ENCODE results near the gene KLHL36.
"Not testable (repeated sequence)": the region's sequence is repeated elsewhere in the genome, so short reads cannot be mapped to it uniquely, and the experiment has no call there.

KLHL36 gene

DNA sequence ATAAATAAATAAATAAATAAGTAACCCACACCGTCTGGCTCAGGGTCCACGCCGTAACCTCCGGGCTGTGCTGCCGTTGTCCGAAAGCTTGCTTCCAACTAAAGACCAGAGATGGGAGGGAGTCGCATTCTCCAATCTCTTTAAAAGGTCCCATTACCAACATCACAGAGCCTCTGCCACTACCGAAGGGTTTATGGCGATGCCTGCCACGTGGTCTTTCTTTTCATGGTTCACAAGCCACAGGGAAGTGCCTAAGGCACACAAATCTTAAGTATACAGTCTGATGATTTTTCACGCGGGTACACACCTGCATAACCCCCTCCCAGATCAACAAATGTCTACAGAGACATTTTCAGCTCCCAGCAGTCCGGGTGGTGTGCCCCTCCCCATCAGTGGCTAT, 31.8 kb upstream of the KLHL36 start:
- DNase-seq (ENCODE audit: low spot score) = no peak

DNA sequence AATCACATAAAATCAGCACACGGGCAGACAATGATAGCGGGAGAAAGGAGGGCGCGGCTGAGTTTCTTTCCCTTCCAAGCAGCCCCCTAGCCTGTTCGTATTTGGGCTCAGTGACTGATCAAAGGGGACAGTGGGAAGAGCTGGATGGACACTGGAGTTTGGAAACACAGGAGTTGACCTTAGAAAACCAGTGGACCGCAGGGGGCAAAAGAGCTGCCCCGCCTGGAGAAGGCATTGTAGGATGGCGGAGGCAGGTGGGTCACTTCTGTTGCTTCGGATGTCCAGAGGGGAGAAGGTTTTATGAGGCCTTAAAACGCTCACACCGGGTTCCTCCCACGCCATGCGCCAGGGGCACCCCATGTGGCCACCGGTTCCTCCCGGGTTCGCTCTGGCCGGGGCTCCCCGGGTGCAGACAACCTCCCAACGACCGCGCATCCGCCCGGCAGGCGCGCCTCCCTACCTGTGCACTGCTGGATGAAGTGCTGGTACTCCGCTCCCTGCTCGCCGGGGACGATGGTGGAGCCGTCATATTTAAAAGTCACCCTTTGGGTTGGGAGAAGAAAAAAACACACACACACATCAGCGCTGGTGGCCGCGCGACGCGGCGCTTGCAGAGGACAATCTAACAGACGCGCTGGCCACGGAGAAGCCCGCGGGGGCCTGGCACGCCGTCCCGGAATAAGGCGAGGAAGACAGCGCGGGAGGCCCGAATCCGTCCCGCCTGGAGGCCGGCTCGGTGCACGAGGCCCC, 31.1 kb upstream of the KLHL36 start:
- DNase-seq (ENCODE audit: low spot score) = no peak

DNA sequence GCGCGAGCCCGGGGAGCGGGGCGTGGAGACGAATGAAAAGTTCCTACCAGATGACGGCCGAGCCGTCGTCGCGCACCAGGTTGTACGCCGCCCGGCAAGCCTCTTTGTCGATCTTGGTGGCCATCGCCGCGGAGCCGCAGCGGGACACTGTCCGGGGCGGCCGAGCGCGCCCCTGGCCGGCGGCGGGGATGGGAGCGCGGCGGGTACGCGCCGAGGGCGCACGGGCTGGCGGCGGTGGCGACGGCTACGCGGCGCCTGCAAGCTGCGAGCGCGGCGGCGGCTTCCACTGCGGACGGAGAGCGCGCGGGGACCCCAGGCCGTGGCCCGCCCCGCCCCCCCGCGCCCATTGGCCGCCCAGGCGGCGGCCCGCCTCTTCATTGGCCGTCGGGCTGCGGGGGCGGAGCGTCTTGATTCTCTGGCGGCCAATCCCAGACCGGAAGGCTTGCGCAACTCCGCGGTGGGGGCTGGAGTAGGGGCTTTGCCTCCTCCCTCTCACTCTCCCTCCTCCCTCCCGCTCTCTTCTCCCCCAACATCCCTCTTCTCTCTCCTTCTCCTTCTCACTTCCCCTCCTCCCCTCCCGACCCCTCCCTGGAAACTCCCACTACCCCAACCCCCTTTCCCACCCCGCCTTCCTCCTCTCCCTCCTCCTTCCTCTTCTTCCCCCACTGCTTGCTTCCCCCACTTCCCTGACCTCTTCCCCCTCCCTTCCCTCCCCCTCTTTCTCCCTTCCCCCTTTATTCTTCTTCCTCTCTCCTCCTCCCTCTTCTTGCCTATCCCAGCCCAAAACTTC, 30.3 kb upstream of the KLHL36 start, which contains the start of gene COTL1:
TSS of gene COTL1 (minus strand) at position 288 of the 790 bp plus-strand sequence. CDS start at position 124, 164 bp downstream.
- DNase-seq (ENCODE audit: low spot score) = peak; percentile 95

DNA sequence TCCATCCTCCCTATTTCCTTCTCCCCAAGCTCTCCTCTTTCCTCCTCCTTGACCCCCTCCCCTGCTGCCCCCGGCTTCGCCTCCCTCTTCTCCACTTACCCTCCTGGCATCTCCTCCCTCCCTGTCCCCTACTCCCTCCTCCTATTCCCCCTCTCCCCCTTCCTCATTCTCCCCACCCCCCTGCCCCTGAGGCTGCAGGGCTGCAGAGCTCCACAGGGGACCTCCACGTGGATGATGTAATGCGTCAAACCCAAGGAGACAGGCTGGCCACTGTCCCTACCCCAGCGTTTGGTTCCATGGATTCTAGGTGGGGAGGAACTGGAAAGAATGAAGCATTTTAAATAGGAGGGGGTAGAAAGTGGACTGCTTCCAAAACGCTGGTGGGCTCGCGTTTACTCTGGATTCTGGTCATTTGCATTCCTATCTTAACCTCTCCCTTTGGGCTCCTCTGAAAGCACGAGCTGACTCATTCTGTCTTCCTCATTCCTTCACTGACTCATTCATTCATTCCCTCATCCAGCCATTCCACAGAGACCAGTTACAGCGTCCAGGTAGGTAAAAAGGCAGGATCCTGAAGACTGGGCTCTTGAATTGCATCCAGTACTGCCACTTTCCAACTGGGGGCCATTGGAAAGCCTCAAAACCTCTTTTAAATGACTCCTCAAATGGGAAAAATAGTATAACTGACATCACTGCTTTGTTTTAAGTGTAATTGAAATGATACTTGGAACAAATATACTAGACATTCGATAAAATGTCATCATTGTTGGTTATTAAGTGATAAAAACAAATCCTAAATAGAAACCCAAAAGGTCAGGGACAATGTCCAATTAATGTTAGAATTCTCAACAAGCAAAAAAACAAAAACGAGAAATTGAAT, 29.5 kb upstream of the KLHL36 start:
- DNase-seq (ENCODE audit: low spot score) = no peak

DNA sequence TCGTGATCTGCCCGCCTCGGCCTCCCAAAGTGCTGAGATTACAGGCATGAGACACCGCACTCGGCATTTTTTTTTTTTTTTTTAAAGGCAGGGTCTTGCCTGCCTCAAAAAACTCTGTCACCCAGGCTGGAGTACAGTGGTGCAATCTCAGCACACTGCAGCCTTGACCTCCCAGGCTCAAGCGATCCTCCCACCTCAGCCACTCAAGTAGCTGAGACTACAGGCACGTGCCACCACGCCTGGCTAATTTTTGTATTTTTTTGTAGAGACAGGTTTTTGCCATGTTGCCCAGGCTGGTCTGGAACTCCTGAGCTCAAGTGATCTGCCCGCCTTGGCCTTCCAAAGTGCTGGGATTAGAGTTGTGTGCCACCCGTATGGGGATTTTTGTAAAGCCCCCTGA, 27.4 kb upstream of the KLHL36 start:
- not testable (repeated sequence) for DNase-seq (ENCODE audit: low spot score)

DNA sequence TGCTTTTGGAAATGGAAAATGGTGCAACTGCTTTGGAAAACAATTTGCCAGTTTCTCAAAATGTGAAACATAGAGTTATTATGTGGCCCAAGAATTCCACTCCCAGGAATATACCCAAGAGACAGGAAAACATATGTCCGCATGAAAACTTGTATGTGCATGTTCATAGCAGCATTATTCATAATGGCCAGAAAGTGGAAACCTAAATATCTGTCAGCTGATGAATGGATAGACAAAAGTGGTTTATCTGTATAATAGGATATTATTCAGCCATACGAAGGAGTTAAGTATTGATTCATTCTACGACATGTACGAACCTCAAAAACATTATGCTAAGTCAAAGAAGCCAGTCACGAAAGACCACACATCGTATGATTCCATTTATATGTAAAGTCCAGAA, 22.8 kb upstream of the KLHL36 start:
- no peak for DNase-seq (ENCODE audit: low spot score)

DNA sequence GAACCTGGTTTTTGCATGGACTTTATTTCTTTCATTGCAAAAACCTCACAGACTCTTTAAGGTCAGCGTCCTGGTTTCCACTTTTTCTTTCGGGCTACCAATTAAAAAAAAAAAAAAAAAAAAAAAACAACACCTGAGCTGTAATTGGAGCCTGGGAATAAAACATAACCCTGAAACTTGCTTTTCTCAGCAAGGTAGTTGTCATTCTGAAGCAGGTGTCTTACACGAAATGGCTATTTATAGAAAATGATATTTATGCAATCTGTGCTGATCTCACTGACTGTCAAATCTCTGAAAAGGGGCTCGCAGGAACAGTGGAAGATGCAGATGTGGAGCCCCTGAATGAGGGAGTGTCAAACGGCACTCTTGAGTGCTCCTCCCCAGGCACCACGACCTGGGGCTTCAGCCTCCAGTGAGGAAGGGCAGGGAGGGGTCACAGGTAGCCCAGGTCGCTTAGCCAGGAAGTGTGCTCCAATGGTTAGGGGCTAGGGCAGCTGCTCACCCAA, 20.0 kb upstream of the KLHL36 start:
- no peak for DNase-seq (ENCODE audit: low spot score)

DNA sequence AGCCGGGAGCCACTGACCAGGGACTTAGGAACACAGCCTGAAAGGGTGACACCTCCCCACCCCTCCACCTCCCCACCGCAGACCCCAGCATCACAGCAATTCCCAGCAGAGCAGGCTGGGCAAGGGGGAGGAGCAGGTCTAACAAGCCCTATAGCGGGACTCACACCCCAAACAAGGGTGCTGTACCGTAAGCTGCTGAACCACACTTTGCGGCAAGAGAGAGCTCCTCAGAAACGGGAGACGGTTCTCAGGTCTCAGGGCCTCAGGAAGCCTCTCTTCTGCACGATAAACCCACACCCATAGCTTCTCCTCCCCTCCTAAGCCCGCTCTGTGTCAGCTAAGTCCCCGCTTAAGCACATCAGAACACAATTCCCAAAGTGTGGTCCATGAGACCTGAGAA, 18.7 kb upstream of the KLHL36 start:
- DNase-seq (ENCODE audit: low spot score) = no peak

DNA sequence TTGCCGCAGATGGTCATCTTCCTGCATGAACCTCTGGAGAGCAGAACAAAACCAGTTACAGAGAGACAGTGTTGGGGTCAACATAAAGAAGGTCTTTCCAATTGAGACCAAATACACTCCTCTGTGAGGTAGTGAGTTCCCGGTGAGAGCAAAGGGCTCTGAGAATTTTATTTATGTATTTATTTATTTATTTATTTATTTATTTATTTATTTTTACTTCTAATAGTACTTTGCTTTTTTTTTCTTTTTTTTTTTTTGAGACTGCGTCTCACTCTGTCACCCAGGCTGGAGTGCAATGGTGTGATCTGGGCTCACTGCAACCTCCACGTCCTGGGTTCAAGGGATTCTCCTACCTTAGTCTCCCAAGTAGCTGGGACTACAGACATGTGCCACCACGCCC, 18.3 kb upstream of the KLHL36 start:
- DNase-seq (ENCODE audit: low spot score) = no peak

DNA sequence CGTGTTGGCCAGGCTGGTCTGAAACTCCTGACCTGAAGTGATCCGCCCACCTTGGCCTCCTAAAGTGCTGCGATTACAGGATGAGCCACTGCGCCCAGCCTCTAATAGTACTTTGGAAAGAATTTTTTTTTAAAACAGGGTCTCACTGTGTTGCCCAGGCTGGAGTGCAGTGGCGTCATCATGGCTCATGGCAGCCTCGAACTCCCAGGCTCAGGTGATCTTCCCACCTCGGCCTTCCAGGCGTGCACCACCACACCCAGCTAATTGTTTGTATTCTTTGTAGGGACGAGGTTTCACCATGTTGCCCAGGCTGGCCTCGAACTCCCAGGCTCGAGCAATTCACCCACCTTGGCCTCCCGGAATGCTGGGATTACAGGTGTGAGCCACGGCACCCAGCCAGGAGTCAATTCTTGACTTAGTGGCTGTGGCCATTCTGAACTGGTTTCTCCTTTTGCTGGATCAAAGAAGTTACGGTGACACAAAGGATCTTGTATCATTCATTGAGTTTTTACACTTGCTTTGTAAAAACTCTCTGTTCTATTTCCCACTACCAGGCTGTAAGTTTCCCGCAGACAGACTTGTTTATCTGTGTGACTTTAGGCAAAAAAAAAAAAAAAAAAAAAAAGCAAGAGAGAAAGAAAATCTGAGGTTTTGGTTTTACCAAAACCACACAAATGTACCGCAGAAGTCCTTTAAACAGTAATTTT, 17.7 kb upstream of the KLHL36 start:
- no peak for DNase-seq (ENCODE audit: low spot score)

DNA sequence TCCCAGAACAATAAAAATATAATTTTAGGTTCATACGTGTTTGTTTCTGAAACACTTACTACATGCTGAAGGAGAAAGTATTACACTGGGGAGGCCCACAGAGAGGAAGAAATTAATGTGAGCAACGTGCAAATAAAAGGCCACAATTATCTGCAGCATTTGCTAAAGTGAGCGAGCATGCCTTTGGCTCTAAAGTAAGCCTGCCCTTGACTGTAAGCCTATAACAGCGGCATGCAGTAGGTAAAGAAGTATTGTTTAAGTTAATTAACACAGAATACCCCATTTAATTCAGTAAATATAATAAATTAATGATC, 17.2 kb upstream of the KLHL36 start:
- DNase-seq (ENCODE audit: low spot score) = no peak

DNA sequence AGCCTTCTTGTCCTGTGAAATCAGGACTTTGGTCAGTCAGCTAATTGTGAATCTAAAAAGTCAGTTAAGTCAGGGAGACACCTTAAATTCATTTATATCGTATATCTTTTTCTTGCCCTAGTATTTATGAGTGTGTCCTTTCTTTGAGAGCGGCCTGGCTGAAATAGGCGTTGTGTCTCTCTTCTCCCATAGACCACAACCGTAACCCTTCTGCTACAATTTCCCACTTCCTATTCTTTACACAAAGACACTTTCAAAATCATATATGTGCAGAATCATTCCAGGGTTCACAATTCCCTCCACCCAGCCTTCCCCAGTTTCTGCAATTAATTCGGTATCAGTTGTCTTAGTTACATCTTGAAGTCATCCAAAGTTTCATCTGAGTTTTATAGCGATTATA, 16.4 kb upstream of the KLHL36 start:
- DNase-seq (ENCODE audit: low spot score) = no peak

DNA sequence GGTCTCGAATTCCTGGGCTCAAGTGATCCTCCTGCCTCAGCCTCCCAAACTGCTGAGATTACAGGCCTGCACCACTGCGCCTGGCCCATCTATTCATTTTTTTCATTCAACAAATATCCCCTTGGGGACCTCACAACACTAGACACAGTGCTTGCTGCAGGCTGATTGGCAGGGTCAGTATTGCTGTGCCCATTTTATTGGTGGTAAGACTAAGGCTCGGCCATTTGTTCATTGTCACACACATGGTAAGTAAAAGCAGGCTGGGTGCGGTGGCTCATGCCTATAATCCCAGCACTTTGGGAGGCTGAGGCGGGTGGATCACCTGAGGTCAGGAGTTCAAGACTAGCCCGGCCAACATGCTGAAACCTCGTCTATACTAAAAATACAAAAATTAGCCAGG, 15.4 kb upstream of the KLHL36 start:
- DNase-seq (ENCODE audit: low spot score) = not testable (repeated sequence)

DNA sequence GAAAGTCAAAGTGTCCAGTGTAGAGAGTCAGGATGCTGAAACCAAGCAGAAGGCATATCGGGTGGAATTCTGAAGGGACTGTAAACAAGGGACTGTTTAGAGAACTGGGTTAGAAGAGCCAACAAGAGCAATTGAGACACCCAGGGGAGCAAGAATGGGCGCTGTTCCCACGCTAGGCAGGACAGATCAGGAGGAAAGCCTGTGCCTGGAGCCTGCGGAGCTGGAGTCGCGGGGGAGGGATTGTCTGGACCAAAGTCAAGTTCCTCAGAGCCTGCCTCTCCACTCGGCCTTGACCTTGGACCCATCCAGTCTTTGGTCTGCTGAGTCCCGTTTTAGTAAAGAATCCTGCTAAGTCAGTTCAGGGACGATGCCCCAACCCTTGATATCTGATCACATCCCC, 14.7 kb upstream of the KLHL36 start:
- DNase-seq (ENCODE audit: low spot score) = no peak

DNA sequence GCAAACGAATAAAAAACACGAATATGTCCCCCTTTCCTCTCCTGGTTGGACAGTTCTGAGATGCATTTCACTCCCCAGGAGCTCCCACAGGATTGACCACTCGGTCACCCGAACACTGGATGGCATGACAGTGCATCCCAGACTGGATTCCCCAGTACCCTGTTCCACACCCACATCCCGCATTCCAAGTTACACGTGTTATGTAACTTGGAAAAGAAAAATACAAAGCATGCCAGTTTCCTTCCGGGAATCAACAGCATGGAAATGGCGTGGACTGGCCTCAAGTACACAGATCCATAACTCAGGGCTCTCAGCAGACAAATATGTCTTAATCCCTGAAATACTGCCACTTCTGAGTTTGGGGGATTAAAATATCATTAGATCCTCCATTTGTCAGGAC, 12.6 kb upstream of the KLHL36 start:
- DNase-seq (ENCODE audit: low spot score) = no peak

DNA sequence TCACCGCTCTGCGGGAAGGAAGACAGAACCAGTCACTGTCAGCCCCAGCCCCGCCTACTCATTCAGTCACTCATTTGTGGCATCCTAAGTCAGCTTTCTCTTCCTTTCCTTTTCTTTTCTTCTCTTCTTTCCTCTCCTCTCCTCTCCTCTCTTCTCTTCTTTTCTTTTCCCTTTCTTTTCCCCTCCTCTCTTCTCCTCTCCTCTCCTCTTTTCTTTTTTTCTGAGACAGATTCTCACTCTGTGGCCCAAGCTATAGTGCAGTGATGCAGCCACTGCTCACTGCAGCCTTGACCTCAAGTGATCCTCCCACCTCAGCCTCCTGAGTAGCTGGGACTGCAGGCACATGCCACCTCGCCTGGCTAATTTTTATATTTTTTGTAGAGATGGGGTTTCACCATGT, 10.6 kb upstream of the KLHL36 start:
- DNase-seq (ENCODE audit: low spot score) = no peak

DNA sequence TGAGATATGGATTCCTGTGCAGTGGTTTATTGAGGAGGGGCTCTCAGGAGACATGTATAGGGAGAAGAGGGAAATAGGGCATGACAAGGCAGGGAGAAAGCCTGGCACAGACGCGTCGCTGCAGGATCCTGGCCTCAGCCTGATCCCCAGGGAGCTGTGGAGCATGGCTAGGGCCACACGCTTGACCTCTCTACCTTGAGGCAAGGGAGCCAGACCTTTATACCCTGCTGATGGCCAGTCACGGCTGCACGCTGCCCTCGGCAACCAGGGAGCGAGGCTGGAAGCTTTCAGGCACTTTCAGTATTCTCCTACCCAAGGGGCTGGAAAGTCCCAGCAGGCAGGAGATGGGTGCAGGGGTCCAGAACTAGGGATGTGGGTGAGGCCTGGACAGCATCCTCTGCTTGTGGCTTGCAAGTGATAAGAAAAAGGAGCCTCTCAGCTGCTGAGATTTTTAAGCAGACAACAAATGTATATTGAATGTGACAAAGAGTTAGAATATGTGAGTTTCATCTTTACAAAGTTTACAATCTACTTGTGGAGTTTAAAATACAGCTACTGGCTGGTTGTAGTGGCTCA, 10.0 kb upstream of the KLHL36 start:
- DNase-seq (ENCODE audit: low spot score) = no peak

DNA sequence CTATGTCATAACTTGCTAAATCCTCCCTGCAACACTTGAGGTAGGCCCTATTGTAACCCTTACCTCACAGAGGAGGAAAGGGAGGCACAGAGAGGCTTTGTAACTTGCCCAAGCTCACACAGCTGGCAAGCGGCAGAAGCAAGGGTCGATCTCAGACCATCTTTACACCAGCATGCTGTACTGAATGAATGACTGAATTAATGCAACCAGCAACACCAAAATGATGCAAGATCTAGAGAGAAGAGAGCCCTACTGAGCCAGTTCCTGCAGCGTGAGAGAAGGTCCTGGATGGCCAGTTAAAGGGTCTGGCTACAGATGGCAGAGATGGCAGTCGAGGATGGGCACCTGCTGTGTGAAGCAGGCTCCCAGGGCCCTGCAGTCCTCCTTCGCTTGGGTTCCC, 8.2 kb upstream of the KLHL36 start:
- DNase-seq (ENCODE audit: low spot score) = no peak

DNA sequence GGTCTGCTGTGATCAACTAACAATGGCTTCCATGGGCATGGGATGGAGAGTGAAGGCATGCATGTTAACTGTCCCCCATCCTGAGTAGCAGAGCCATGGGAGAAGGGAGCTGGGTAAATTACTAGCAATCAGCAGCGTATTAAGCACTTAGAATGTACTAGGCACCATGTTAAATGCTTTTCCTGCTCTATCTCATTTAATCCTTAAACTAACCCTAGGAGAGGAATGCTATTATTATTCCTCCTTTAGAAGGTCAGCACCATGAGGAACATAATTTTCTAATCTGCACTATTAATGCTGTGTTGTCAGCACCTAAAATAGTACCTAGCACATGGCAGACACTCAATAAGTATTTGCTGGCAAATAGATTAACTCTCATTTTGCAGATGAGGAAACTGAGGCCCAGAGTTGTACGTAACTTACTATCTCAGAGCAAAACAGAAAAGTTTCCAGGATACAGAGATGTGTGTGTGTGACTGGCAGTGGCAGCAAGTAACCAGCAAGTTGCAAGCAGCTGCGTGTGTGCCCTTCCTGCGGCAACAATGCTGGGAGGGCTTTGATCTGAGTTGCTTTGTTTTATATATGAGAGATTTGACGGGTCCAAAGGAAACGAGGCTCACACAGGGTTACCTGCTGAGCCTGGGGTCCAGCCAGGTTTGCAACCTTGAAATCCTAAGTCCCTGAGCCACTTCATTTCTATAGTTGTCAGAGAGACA, 6.5 kb upstream of the KLHL36 start:
- no peak for DNase-seq (ENCODE audit: low spot score)

DNA sequence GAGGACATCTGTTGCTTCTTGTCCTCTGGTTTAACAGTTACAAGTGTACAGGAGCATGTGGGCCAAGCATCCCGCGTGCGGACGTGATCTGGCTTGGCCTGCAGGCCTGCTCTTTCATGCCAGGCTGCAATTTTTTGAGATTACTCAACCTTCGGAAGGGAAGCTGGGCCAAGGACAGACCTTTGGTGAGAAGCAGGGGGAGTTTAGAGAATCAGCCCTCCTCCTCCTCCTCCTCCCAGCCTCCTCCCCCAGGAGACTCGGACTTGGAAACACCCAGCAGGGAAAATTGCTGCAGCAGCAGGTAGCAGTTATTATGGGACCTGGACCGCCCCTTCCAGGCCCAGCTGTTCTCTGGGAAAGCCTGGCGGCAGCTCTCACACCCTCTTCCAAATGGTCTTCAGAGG, 5.1 kb upstream of the KLHL36 start:
- DNase-seq (ENCODE audit: low spot score) = peak; percentile 82

DNA sequence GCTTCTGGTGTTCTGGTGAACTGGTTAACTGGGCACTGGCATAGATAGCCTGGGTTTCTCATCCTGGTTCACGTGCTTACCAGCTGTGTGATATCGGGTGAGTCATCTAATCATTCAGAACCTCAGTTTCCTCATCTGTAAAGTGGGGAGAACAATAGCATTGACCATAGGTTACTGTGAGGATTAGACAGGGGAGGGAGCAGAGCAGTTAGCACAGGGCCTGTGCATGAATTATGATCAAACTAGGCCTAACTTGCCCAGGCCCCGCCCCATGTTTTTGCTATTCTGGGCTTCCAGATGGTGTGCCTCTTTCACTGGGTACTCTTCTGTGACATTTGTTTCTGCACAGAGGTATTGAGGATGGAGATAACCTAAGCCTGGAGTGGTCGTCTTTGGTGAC, 4.6 kb upstream of the KLHL36 start:
- no peak for DNase-seq (ENCODE audit: low spot score)

Measured in left forelimb (tissue), 1 donor.